ENCODE results near the gene BICRA. TPM values are rescaled to one million over a fixed set of nuclear protein-coding genes. Genes with fewer than 3 reads are reported as not detected.

The BICRA gene
- total RNA-seq, 3 donors from 2014 or later = 4.2 to 8.3 (median 7.5) TPM

DNA sequence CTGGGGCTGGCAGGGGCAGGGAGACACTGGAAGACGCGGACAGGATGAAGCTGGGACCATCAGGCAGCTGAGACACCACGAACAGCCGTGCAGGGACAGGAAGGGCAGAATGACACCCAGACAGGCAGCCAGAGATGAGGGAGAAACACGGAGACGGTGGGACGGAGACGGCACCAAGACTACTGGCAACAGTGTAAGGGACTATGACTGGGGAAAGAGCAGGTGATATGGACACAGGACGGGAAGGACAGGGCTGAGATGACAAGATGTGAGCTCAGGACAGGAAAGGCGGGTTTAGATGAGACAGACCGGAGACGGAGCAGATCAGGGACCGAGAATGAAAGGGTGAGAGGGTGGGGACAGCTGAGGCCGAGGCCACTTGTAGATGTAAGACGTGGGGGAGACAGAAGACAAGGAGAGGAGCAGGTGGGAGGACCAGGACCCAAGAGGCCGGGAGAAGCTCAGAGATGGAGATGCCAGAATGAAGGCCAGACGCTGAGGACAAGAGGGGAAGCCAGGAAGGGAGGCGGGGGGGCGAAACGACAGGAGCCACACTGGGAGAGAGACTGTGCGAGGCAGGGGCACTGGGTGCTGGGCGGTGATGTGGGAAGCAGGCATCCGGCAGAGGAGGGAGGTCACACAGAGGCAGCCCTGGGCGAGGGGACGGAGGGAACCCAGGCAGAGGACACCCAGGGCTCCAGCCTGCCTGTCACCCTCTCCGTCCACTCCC is 86.8 kb downstream of the BICRA start:
- no peak for DNase-seq (ENCODE audit: low spot score in 2 of 2)

DNA sequence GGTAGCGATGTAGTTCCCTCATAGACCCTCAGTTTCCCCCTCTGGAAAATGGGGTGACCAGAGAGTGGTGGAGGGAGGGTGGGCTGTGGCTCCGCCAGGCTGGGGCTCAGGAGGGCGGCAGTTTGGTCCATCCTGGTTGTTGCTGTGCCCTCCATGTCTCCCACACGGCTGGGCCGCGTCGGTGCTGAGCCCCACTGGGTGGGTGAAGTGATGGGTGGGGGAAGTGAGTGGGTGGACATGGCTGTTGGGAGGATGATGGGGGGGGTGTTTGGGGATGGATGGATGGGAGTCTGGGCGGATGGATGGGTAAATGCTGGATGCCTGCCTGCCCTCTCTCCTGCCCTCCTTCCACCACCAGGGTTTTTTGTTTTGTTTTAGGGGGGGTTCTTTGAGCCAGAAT is 87.7 kb downstream of the BICRA start:
- intact Hi-C loops (cut with DNase I; ENCODE audit: low total_unique reads) = loop anchor here (5.0 kb wide), 2 partner anchors 1421 to 1899 kb away; partner anchors contain the start of genes C19orf73 and PPFIA3
- Histone ChIP-seq H3K9me3 (no peaks in the 10 kb centered on the region), H3K36me3 (peaks cover under 1% of the 10 kb centered on the region), H3K4me3 (no peak overlapping the region), H3K27me3 (no peaks in the 10 kb centered on the region), H3K4me1 (no peaks in the 10 kb centered on the region), H3K27ac (peak overlapping the region in 1 of 2 donors; percentile 7)
- no peak for TF ChIP-seq POLR2A (IDR thresholded peaks at IDR 0.05)
- TF ChIP-seq, protein P1, sequence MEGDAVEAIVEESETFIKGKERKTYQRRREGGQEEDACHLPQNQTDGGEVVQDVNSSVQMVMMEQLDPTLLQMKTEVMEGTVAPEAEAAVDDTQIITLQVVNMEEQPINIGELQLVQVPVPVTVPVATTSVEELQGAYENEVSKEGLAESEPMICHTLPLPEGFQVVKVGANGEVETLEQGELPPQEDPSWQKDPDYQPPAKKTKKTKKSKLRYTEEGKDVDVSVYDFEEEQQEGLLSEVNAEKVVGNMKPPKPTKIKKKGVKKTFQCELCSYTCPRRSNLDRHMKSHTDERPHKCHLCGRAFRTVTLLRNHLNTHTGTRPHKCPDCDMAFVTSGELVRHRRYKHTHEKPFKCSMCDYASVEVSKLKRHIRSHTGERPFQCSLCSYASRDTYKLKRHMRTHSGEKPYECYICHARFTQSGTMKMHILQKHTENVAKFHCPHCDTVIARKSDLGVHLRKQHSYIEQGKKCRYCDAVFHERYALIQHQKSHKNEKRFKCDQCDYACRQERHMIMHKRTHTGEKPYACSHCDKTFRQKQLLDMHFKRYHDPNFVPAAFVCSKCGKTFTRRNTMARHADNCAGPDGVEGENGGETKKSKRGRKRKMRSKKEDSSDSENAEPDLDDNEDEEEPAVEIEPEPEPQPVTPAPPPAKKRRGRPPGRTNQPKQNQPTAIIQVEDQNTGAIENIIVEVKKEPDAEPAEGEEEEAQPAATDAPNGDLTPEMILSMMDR (IDR thresholded peaks at IDR 0.05) = no peak
- no peak for TF ChIP-seq POLR2AphosphoS5 (IDR thresholded peaks at IDR 0.05)
- DNase-seq (ENCODE audit: low spot score in 2 of 2) = no peak

More for the DNA sequence above, 86.8 kb downstream of the BICRA start:
- no peaks in the 10 kb centered on the region for H3K9me3 ChIP-seq
- H3K27ac ChIP-seq = peak overlapping the region in 1 of 2 donors; percentile 7
- intact Hi-C loops (cut with DNase I; ENCODE audit: low total_unique reads) = loop anchor here (5.0 kb wide), 2 partner anchors 1422 to 1898 kb away; partner anchors contain the start of genes C19orf73 and PPFIA3
- no peaks in the 10 kb centered on the region for H3K36me3 ChIP-seq
- TF ChIP-seq POLR2A (IDR thresholded peaks at IDR 0.05) (no peak), POLR2AphosphoS5 (IDR thresholded peaks at IDR 0.05) (no peak)
- TF ChIP-seq, protein P1 (IDR thresholded peaks at IDR 0.05) = no peak
- H3K4me1 ChIP-seq = no peaks in the 10 kb centered on the region
- no peaks in the 10 kb centered on the region for H3K27me3 ChIP-seq
- no peak overlapping the region for H3K4me3 ChIP-seq

DNA sequence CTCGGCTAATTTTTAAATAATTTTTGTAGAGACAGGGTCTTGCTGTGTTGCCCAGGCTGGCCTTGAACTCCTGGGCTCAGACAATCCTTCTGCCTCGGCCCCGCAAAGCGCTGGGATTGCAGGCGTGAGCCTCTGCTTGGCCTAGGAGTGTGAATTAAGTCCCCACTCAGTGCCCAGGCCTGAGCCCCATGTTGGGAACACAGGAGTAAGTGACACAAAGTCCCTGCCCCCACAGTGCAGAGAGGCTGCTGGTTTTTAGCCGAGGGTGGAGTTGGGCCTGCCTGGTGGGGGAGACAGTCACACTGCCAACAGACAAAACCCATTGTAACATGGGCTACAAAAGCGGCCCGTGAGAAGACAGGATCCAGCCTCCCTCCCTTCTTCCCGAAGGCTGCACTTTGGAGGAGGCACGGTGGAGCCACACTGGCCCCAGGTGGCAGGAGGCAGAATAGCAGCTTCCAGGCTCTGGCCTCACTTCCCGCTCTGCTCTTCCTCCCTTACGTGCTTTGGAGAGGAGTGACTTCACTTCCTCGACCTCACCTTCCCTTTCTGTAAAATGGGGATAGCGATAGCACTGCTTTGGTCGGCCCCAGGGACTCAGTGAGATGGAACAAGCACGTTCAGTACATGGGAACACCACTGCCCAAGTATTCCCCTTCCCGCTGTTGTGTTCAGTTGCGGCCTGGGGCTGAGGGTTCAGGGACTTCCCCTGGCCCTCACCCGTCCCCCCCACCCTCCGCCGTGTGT is 89.1 kb downstream of the BICRA start:
- TF ChIP-seq POLR2A (IDR thresholded peaks at IDR 0.05) (no peak), POLR2AphosphoS5 (IDR thresholded peaks at IDR 0.05) (peak; percentile 57 to 71 (median 59))
- TF ChIP-seq, protein P1 (IDR thresholded peaks at IDR 0.05) = peak; percentile 95 to 99 (median 98)
- Histone ChIP-seq H3K36me3 (peaks cover 10% of the 10 kb centered on the region), H3K9me3 (no peaks in the 10 kb centered on the region), H3K27me3 (no peaks in the 10 kb centered on the region), H3K27ac (peak overlapping the region; percentile 72 to 80), H3K4me3 (no peak overlapping the region), H3K4me1 (no peaks in the 10 kb centered on the region)
- peak; percentile 60 to 84 for DNase-seq (ENCODE audit: low spot score in 2 of 2)
- intact Hi-C loops (cut with DNase I; ENCODE audit: low total_unique reads) = loop anchor here (5.0 kb wide), 2 partner anchors 1419 to 1901 kb away; partner anchors contain the start of genes C19orf73 and PPFIA3

DNA sequence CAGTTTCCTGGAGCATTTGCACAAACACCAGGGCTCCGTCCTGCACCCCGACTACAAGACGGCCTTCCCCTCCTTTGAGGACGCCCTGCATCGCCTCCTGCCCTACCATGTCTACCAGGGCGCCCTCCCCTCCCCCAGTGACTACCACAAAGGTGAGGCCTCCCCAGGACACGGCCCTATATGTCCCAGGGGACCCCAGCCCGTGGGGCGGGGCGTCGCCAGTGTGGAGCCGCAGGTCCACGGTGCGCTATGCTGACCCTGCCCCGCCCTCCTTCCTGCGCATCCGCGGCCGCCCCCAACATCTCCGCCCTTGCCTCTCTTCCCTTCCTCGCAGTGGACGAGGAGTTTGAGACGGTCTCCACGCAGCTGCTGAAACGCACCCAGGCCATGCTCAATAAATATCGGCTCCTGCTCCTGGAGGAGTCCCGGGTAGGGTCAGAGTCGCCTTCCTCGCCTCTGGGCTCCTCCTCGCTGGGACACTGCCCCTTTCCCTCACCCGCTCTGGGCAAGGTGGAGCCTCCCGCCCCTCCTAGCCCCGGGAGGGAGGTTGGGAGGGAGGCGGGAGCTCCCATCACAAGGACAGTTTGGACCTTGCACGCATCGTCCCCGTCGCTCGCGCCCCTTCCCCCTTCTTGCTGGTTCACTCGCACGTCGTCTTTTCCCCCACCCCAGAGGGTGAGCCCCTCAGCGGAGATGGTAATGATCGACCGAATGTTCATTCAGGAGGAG is 89.9 kb downstream of the BICRA start:
- H3K4me3 ChIP-seq = no peak overlapping the region
- DNase-seq (ENCODE audit: low spot score in 2 of 2) = no peak
- peaks cover 10% of the 10 kb centered on the region for H3K36me3 ChIP-seq
- no peaks in the 10 kb centered on the region for H3K9me3 ChIP-seq
- no peaks in the 10 kb centered on the region for H3K27me3 ChIP-seq
- TF ChIP-seq, protein P1 (IDR thresholded peaks at IDR 0.05) = no peak
- TF ChIP-seq POLR2A (IDR thresholded peaks at IDR 0.05) (no peak), POLR2AphosphoS5 (IDR thresholded peaks at IDR 0.05) (no peak)
- intact Hi-C loops (cut with DNase I; ENCODE audit: low total_unique reads) = loop anchor here (5.0 kb wide), 2 partner anchors 1419 to 1901 kb away; partner anchors contain the start of genes C19orf73 and PPFIA3
- H3K4me1 ChIP-seq = no peaks in the 10 kb centered on the region
- peak overlapping the region in 1 of 2 donors; percentile 72 for H3K27ac ChIP-seq
